Measurements from ENCODE around the gene MAN1C1. TPM values are rescaled to one million over a fixed set of nuclear protein-coding genes. Genes with fewer than 3 reads are reported as not detected.

Gene MAN1C1
- total RNA-seq, 2 donors from 2014 or later: 22.8 to 34.4 TPM

- Histone ChIP-seq H3K27ac (no peak overlapping the region), H3K4me3 (no peak overlapping the region), H3K27me3 (replicated peaks; ENCODE audit: insufficient read depth) (no peaks in the 10 kb centered on the region), H3K4me1 (replicated peaks) (peaks cover 6% of the 10 kb centered on the region), H3K36me3 (no peaks in the 10 kb centered on the region), H3K9me3 (no peaks in the 10 kb centered on the region)
- no peak for DNase-seq (ENCODE audit: low spot score)
- 94% methylated on average over 3 of the region's 3 CpGs for WGBS
- intact Hi-C loops (cut with DNase I): no loop called here
- no peak for TF ChIP-seq POLR2AphosphoS5 (IDR thresholded peaks at IDR 0.05)
- no peak for TF ChIP-seq POLR2A (IDR thresholded peaks at IDR 0.05)
- TF ChIP-seq CTCF (IDR thresholded peaks at IDR 0.05): no peak
Measured at GRCh38 chr1:25671929-25672328, 55.3 kb downstream of the MAN1C1 start.

GRCh38 chr1:25672763-25673409 lies 56.3 kb downstream of the MAN1C1 start:
- Histone ChIP-seq H3K9me3 (no peaks in the 10 kb centered on the region), H3K27me3 (replicated peaks; ENCODE audit: insufficient read depth) (no peaks in the 10 kb centered on the region), H3K36me3 (no peaks in the 10 kb centered on the region), H3K27ac (no peak overlapping the region), H3K4me1 (replicated peaks) (peaks cover 4% of the 10 kb centered on the region), H3K4me3 (no peak overlapping the region)
- 73% methylated on average over 13 of the region's 13 CpGs for WGBS
- intact Hi-C loops (cut with DNase I): no loop called here
- DNase-seq (ENCODE audit: low spot score): no peak
- TF ChIP-seq CTCF (IDR thresholded peaks at IDR 0.05) (no peak), POLR2AphosphoS5 (IDR thresholded peaks at IDR 0.05) (no peak), POLR2A (IDR thresholded peaks at IDR 0.05) (no peak)

GRCh38 chr1:25673456-25673855 lies 56.9 kb downstream of the MAN1C1 start:
- H3K36me3 ChIP-seq: no peaks in the 10 kb centered on the region
- no peaks in the 10 kb centered on the region for H3K4me1 ChIP-seq (replicated peaks)
- H3K4me3 ChIP-seq: no peak overlapping the region
- H3K27me3 ChIP-seq (replicated peaks; ENCODE audit: insufficient read depth): no peaks in the 10 kb centered on the region
- DNase-seq (ENCODE audit: low spot score): no peak
- no peaks in the 10 kb centered on the region for H3K9me3 ChIP-seq
- 91% methylated on average over 3 of the region's 3 CpGs for WGBS
- intact Hi-C loops (cut with DNase I): no loop called here
- TF ChIP-seq POLR2A (IDR thresholded peaks at IDR 0.05) (no peak), CTCF (IDR thresholded peaks at IDR 0.05) (no peak), POLR2AphosphoS5 (IDR thresholded peaks at IDR 0.05) (no peak)
- H3K27ac ChIP-seq: no peak overlapping the region

GRCh38 chr1:25673962-25674806 lies 57.6 kb downstream of the MAN1C1 start:
- Histone ChIP-seq H3K9me3 (no peaks in the 10 kb centered on the region), H3K4me3 (no peak overlapping the region), H3K4me1 (replicated peaks) (no peaks in the 10 kb centered on the region), H3K36me3 (no peaks in the 10 kb centered on the region), H3K27me3 (replicated peaks; ENCODE audit: insufficient read depth) (no peaks in the 10 kb centered on the region), H3K27ac (no peak overlapping the region)
- TF ChIP-seq CTCF (IDR thresholded peaks at IDR 0.05) (no peak), POLR2AphosphoS5 (IDR thresholded peaks at IDR 0.05) (no peak), POLR2A (IDR thresholded peaks at IDR 0.05) (no peak)
- DNase-seq (ENCODE audit: low spot score): no peak
- intact Hi-C loops (cut with DNase I): no loop called here
- WGBS: 93% methylated on average over 8 of the region's 8 CpGs

- Histone ChIP-seq H3K9me3 (no peaks in the 10 kb centered on the region), H3K4me3 (no peak overlapping the region), H3K27ac (no peak overlapping the region), H3K4me1 (replicated peaks) (no peaks in the 10 kb centered on the region), H3K27me3 (replicated peaks; ENCODE audit: insufficient read depth) (no peaks in the 10 kb centered on the region), H3K36me3 (no peaks in the 10 kb centered on the region)
- WGBS: 98% methylated on average over 3 of the region's 3 CpGs
- intact Hi-C loops (cut with DNase I): no loop called here
- TF ChIP-seq POLR2A (IDR thresholded peaks at IDR 0.05): no peak
- no peak for TF ChIP-seq POLR2AphosphoS5 (IDR thresholded peaks at IDR 0.05)
- TF ChIP-seq CTCF (IDR thresholded peaks at IDR 0.05): no peak
- no peak for DNase-seq (ENCODE audit: low spot score)
Measured at GRCh38 chr1:25674807-25675084, 58.2 kb downstream of the MAN1C1 start.
